Measurements from ENCODE around the gene HADHB. TPM values are rescaled to one million over a fixed set of nuclear protein-coding genes. Genes with fewer than 3 reads are reported as not detected.
A peak's percentile ranks its signal among the peaks of the same experiment; 100 is the strongest.
"Not testable (repeated sequence)": the region's sequence is repeated elsewhere in the genome, so short reads cannot be mapped to it uniquely, and the experiment has no call there.

Gene HADHB
- total RNA-seq, 1 experiment from 2014 or later: 101 TPM

- intact Hi-C loops (cut with micrococcal nuclease; ENCODE audit: unreplicated experiment): no loop called here
- CTCF ChIA-PET: no interaction called here
Observed at GRCh38 chr2:26326514-26326913, 81.8 kb downstream of the HADHB start.

GRCh38 chr2:26327291-26328272 is 82.8 kb downstream of the HADHB start:
- H3K4me3 ChIP-seq (ENCODE audit: low read depth, low read length, poor library complexity, severe bottlenecking): no peak overlapping the region
- TF ChIP-seq EZH2 (IDR thresholded peaks at IDR 0.05; ENCODE audit: borderline replicate concordance, low read depth, low read length, poor library complexity, severe bottlenecking) (no peak), CTCF (conservative IDR thresholded peaks at IDR 0.05; ENCODE audit: low read depth, low read length) (no peak)
- no peaks in the 10 kb centered on the region for H3K27me3 ChIP-seq (replicated peaks; ENCODE audit: insufficient read depth, low read depth, low read length, poor library complexity)
- no TSS peak for BruUV-seq (replicated peaks)
- intact Hi-C loops (cut with micrococcal nuclease; ENCODE audit: unreplicated experiment): no loop called here
- H3K9me3 ChIP-seq (ENCODE audit: low read depth, low read length, poor library complexity, severe bottlenecking): no peaks in the 10 kb centered on the region
- ChIA-PET POLR2A (ENCODE audit: low non-redundant PET) (no interaction called here), CTCF (interaction anchor here (0.7 kb wide), 1 partner anchor 376 kb away, joined by 3 read pairs; no protein-coding TSS in a partner anchor)
- H3K27ac ChIP-seq (ENCODE audit: low read depth, low read length, poor library complexity, severe bottlenecking): no peak overlapping the region
- peaks cover 4% of the 10 kb centered on the region for H3K4me1 ChIP-seq (ENCODE audit: insufficient read depth, low read length, poor library complexity, severe bottlenecking)
- peak; percentile 18 for DNase-seq (ENCODE audit: low spot score)
- no peaks in the 10 kb centered on the region for H3K36me3 ChIP-seq (ENCODE audit: insufficient read depth, low read length, poor library complexity, severe bottlenecking)

More at GRCh38 chr2:26326514-26326913, 81.8 kb downstream of the HADHB start:
- Histone ChIP-seq H3K36me3 (ENCODE audit: insufficient read depth, low read length, poor library complexity, severe bottlenecking) (no peaks in the 10 kb centered on the region), H3K4me3 (ENCODE audit: low read depth, low read length, poor library complexity, severe bottlenecking) (no peak overlapping the region), H3K9me3 (ENCODE audit: low read depth, low read length, poor library complexity, severe bottlenecking) (no peaks in the 10 kb centered on the region), H3K27ac (ENCODE audit: low read depth, low read length, poor library complexity, severe bottlenecking) (no peak overlapping the region), H3K27me3 (replicated peaks; ENCODE audit: insufficient read depth, low read depth, low read length, poor library complexity) (no peaks in the 10 kb centered on the region), H3K4me1 (ENCODE audit: insufficient read depth, low read length, poor library complexity, severe bottlenecking) (peaks cover 4% of the 10 kb centered on the region)
- DNase-seq (ENCODE audit: low spot score): no peak
- POLR2A ChIA-PET (ENCODE audit: low non-redundant PET): no interaction called here
- no peak for TF ChIP-seq EZH2 (IDR thresholded peaks at IDR 0.05; ENCODE audit: borderline replicate concordance, low read depth, low read length, poor library complexity, severe bottlenecking)
- no peak for TF ChIP-seq CTCF (conservative IDR thresholded peaks at IDR 0.05; ENCODE audit: low read depth, low read length)
- BruUV-seq (replicated peaks): no TSS peak

GRCh38 chr2:26329083-26329482 is 84.3 kb downstream of the HADHB start:
- BruUV-seq (replicated peaks); intact Hi-C loops (cut with micrococcal nuclease; ENCODE audit: unreplicated experiment); POLR2A ChIA-PET (ENCODE audit: low non-redundant PET); H3K4me1 ChIP-seq (ENCODE audit: insufficient read depth, low read length, poor library complexity, severe bottlenecking); H3K27me3 ChIP-seq (replicated peaks; ENCODE audit: insufficient read depth, low read depth, low read length, poor library complexity); CTCF ChIA-PET; H3K27ac ChIP-seq (ENCODE audit: low read depth, low read length, poor library complexity, severe bottlenecking); H3K4me3 ChIP-seq (ENCODE audit: low read depth, low read length, poor library complexity, severe bottlenecking); H3K36me3 ChIP-seq (ENCODE audit: insufficient read depth, low read length, poor library complexity, severe bottlenecking); DNase-seq (ENCODE audit: low spot score); H3K9me3 ChIP-seq (ENCODE audit: low read depth, low read length, poor library complexity, severe bottlenecking): not testable (repeated sequence)
